ENCODE results near the gene SNAI3.

GRCh38 chr16:88713568-88714419 lies 27.5 kb upstream of the SNAI3 start:
- TF ChIP-seq, protein P1, sequence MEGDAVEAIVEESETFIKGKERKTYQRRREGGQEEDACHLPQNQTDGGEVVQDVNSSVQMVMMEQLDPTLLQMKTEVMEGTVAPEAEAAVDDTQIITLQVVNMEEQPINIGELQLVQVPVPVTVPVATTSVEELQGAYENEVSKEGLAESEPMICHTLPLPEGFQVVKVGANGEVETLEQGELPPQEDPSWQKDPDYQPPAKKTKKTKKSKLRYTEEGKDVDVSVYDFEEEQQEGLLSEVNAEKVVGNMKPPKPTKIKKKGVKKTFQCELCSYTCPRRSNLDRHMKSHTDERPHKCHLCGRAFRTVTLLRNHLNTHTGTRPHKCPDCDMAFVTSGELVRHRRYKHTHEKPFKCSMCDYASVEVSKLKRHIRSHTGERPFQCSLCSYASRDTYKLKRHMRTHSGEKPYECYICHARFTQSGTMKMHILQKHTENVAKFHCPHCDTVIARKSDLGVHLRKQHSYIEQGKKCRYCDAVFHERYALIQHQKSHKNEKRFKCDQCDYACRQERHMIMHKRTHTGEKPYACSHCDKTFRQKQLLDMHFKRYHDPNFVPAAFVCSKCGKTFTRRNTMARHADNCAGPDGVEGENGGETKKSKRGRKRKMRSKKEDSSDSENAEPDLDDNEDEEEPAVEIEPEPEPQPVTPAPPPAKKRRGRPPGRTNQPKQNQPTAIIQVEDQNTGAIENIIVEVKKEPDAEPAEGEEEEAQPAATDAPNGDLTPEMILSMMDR (IDR thresholded peaks at IDR 0.05) = no peak
- TF ChIP-seq POLR2A (IDR thresholded peaks at IDR 0.05) = no peak
